ENCODE results near the gene FAM229A. TPM values are rescaled to one million over a fixed set of nuclear protein-coding genes. Genes with fewer than 3 reads are reported as not detected.

FAM229A gene
- total and polyA plus RNA-seq, 9 of the 15 experiments (the other 6 are each of a cell fraction or from before 2014, with no cell fraction given) = 0.04 to 21.6 (median 7.4) TPM

DNA sequence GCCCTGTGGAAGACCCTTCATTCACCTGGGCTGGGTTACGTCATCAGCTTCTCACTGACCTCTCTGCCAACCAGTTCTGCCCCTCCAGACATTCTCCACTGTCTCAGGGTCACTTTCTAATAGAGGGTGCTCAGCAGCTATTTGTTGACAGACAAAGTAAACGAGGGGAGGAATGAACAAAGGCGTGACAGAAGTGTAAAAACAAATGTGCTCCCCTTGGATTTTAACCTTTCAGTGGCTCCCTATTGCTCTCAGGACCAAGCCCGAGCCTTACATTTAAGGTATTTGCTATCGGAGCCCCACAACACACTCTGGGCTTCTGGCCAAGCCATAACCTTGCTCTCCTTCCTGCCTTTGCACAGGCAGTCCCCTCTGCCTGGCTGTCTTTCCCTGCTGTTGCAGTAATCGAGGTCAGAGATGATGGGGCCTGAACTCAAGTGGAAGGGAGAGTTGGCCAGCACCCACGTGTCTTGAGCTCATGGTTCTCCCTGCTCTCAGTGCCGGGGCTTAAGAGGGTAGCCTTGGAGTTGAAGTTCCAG, 16.9 kb downstream of the FAM229A start (continued):
- TF ChIP-seq ZNF655 (CRISPR knock-in tag; IDR thresholded peaks at IDR 0.05) = no peak
- TF ChIP-seq TSC22D4 (tag; IDR thresholded peaks at IDR 0.05) = no peak
- TF ChIP-seq MYC (IDR thresholded peaks at IDR 0.05; ENCODE audit: low read depth, low read length) = peak; percentile 63
- TF ChIP-seq MYC (CRISPR knock-in tag; IDR thresholded peaks at IDR 0.05; ENCODE audit: borderline replicate concordance, low read depth) = no peak
- peak; percentile 53; the same call in 1 of the 2 replicates for TF ChIP-seq CTBP1 (IDR thresholded peaks at IDR 0.05; ENCODE audit: borderline replicate concordance)
- no peak for TF ChIP-seq XRCC3 (IDR thresholded peaks at IDR 0.05)
- TF ChIP-seq, protein P1, sequence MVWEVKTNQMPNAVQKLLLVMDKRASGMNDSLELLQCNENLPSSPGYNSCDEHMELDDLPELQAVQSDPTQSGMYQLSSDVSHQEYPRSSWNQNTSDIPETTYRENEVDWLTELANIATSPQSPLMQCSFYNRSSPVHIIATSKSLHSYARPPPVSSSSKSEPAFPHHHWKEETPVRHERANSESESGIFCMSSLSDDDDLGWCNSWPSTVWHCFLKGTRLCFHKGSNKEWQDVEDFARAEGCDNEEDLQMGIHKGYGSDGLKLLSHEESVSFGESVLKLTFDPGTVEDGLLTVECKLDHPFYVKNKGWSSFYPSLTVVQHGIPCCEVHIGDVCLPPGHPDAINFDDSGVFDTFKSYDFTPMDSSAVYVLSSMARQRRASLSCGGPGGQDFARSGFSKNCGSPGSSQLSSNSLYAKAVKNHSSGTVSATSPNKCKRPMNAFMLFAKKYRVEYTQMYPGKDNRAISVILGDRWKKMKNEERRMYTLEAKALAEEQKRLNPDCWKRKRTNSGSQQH (CRISPR knock-in tag; IDR thresholded peaks at IDR 0.05) = no peak
- TF ChIP-seq HDAC1 (IDR thresholded peaks at IDR 0.05) = peak in 1 of 2 experiments; percentile 40; a peak in 1 of 4 replicates
- TF ChIP-seq CTCF (IDR thresholded peaks at IDR 0.05 in 2 of 3, conservative IDR thresholded peaks at IDR 0.05 in 1 of 3; ENCODE audit: insufficient read depth in 2 of 3, low read depth in 1 of 3, low read length in 3 of 3) = no peak
- TF ChIP-seq FOXP1 (CRISPR knock-in tag; IDR thresholded peaks at IDR 0.05) = no peak
- no peak for TF ChIP-seq ZNF316 (IDR thresholded peaks at IDR 0.05)
- TF ChIP-seq PML (IDR thresholded peaks at IDR 0.05; ENCODE audit: low read length) = no peak
- TF ChIP-seq ZNF174 (CRISPR knock-in tag; IDR thresholded peaks at IDR 0.05) = no peak
- no peak for TF ChIP-seq JUND (IDR thresholded peaks at IDR 0.05; ENCODE audit: borderline replicate concordance, low read depth, low read length)
- peak; percentile 21; the same call in 1 of the 3 replicates for TF ChIP-seq JUND (tag; IDR thresholded peaks at IDR 0.05; ENCODE audit: borderline replicate concordance, low read depth, low read length)
- TF ChIP-seq BRF1 (IDR thresholded peaks at IDR 0.05; ENCODE audit: borderline replicate concordance, extremely low read depth, insufficient read length) = no peak
- TF ChIP-seq EGR1 (conservative IDR thresholded peaks at IDR 0.05) = no peak
- no peak for TF ChIP-seq GABPA (tag; conservative IDR thresholded peaks at IDR 0.05; ENCODE audit: low read depth)
- no peak for TF ChIP-seq MAFF (IDR thresholded peaks at IDR 0.05; ENCODE audit: low read length)
- no peak for TF ChIP-seq YBX1 (IDR thresholded peaks at IDR 0.05)
- TF ChIP-seq TAF15 (IDR thresholded peaks at IDR 0.05; ENCODE audit: low read depth, low read length) = no peak
- no peak for TF ChIP-seq ZNF217 (CRISPR knock-in tag; IDR thresholded peaks at IDR 0.05)
- no peak for TF ChIP-seq HMG20A (CRISPR knock-in tag; conservative IDR thresholded peaks at IDR 0.05)
- no peak for TF ChIP-seq E2F8 (IDR thresholded peaks at IDR 0.05; ENCODE audit: low read depth, partially characterized antibody)

Measured in K562 (cell line).